B cell (primary cell): ENCODE measurements around the gene ASTN2. TPM values are rescaled to one million over a fixed set of nuclear protein-coding genes. Genes with fewer than 3 reads are reported as not detected.

Experiments
- ATAC-seq: fragments of 200-7000 bp; cut with Tn5 transposase; one replicate; pipeline ENCODE4 v1.10.0; 2021; ENCODE audit warnings: low read depth, mild to moderate bottlenecking, moderate number of reproducible peaks, moderate library complexity
- CTCF ChIA-PET: fragments of 350-600 bp; sonication (Branson Sonifier 250); formaldehyde crosslinking; loops from one replicate; lab custom pipeline; 2021; ENCODE audit warnings: antibody characterized with exemption, inconsistent platforms; lab: Charles Lee
- POLR2A ChIA-PET: fragments of 350-600 bp; sonication (Branson Sonifier 250); formaldehyde crosslinking; loops from one replicate; lab custom pipeline; 2021; ENCODE audit warnings: antibody characterized with exemption; lab: Charles Lee
- DNase-seq: peaks from one replicate; pipeline ENCODE4 v3.0.0; 2013
- H2AFZ ChIP-seq: 2 replicates; pipeline ENCODE4 v1.6.1; 2012; ENCODE audit warnings: mild to moderate bottlenecking, low read depth, low read length; ENCODE audit not compliant: insufficient read depth, poor library complexity, severe bottlenecking
- H3K27ac ChIP-seq, 2 donors: 1 replicate in 1 of 2; 2 replicates in 1 of 2; pipeline ENCODE4 v1.5.1; 2012 to 2013; ENCODE audit warnings: low read length in 2 of 2, mild to moderate bottlenecking in 2 of 2, moderate library complexity in 1 of 2
- H3K27me3 ChIP-seq, 4 experiments: fragments of 200-600 bp in 1 of 4; sonication (generic) in 1 of 4; replicated peaks in 1 of 4; 1 replicate in 2 of 4; 2 replicates in 2 of 4; pipeline versions ENCODE4 v1.6.1 to v1.7.0; 2013 to 2016; ENCODE audit warnings: low read length in 3 of 4, mild to moderate bottlenecking in 2 of 4, mixed read lengths in 1 of 4, moderate library complexity in 1 of 4; ENCODE audit not compliant: insufficient read depth in 4 of 4, control insufficient read depth in 3 of 4; ENCODE audit errors: control extremely low read depth in 1 of 4
- H3K36me3 ChIP-seq, 2 experiments: replicated peaks in 1 of 2; 1 replicate in 1 of 2; 2 replicates in 1 of 2; pipeline versions ENCODE4 v1.6.1 to v1.7.1; 2013; ENCODE audit warnings: low read length in 1 of 2; ENCODE audit not compliant: insufficient read depth in 2 of 2, control insufficient read depth in 1 of 2; ENCODE audit errors: control extremely low read depth in 1 of 2, extremely low read depth in 1 of 2
- H3K4me1 ChIP-seq, 2 donors: fragments of 200-600 bp in 1 of 2; sonication (generic) in 1 of 2; 1 replicate in 1 of 2; 2 replicates in 1 of 2; pipeline versions ENCODE4 v1.5.1 to v1.6.1; 2013 to 2017; ENCODE audit warnings: low read length in 2 of 2; ENCODE audit not compliant: control insufficient read depth in 2 of 2, insufficient read depth in 2 of 2
- H3K4me2 ChIP-seq: replicated peaks from 2 replicates; pipeline ENCODE3; 2012; ENCODE audit warnings: mild to moderate bottlenecking, low read depth, low read length; ENCODE audit not compliant: poor library complexity, severe bottlenecking
- H3K4me3 ChIP-seq, 5 experiments: fragments of 200-600 bp in 1 of 5; sonication (generic) in 1 of 5; 1 replicate in 3 of 5; 2 replicates in 2 of 5; pipeline versions ENCODE4 v1.5.1 to v1.7.0; 2011 to 2016; ENCODE audit warnings: low read length in 4 of 5, mild to moderate bottlenecking in 4 of 5, low read depth in 2 of 5, control low read depth in 1 of 5, moderate library complexity in 1 of 5; ENCODE audit not compliant: insufficient read depth in 1 of 5; ENCODE audit errors: control extremely low read depth in 1 of 5, extremely low read depth in 1 of 5
- H3K79me2 ChIP-seq: fragments of 200-600 bp; sonication (generic); one replicate; pipeline ENCODE4 v1.6.0; 2016; ENCODE audit warnings: low read length; ENCODE audit not compliant: control insufficient read depth, insufficient read depth
- H3K9ac ChIP-seq: fragments of 200-600 bp; sonication (generic); 2 replicates; pipeline ENCODE4 v1.6.1; 2017; ENCODE audit warnings: mild to moderate bottlenecking, low read length, moderate library complexity
- H3K9me3 ChIP-seq, 3 donors: one replicate each; pipeline versions ENCODE4 v1.6.1 to v1.7.1; 2013; ENCODE audit warnings: low read length in 2 of 3; ENCODE audit not compliant: control insufficient read depth in 2 of 3, insufficient read depth in 1 of 3; ENCODE audit errors: control extremely low read depth in 1 of 3
- H4K20me1 ChIP-seq: 2 replicates; pipeline ENCODE4 v1.6.0; 2012; ENCODE audit warnings: mild to moderate bottlenecking, low read length; ENCODE audit not compliant: insufficient read depth, control insufficient read depth, poor library complexity, severe bottlenecking
- H3K27ac Mint-ChIP-seq: one replicate; pipeline ENCODE4 v1.8.0; 2021; ENCODE audit warnings: mixed read lengths
- H3K27me3 Mint-ChIP-seq: one replicate; pipeline ENCODE4 v1.8.0; 2021; ENCODE audit warnings: mixed read lengths
- H3K4me1 Mint-ChIP-seq: one replicate; pipeline ENCODE4 v1.8.0; 2021; ENCODE audit warnings: mixed read lengths
- H3K4me3 Mint-ChIP-seq: one replicate; pipeline ENCODE4 v1.8.0; 2021; ENCODE audit warnings: mixed read lengths
- H3K9me3 Mint-ChIP-seq: one replicate; pipeline ENCODE4 v1.8.0; 2022; ENCODE audit warnings: mixed read lengths; ENCODE audit not compliant: insufficient read depth
- CTCF ChIP-seq: fragments of 200-600 bp; IDR thresholded peaks from one replicate; pipeline ENCODE4 v1.8.0; 2022; ENCODE audit warnings: antibody characterized with exemption, mild to moderate bottlenecking
- EZH2 ChIP-seq: IDR thresholded peaks from 2 replicates; pipeline ENCODE4 v1.6.1; 2012; ENCODE audit warnings: borderline replicate concordance, low read depth, mild to moderate bottlenecking, moderate library complexity, low read length; ENCODE audit not compliant: insufficient read depth, poor library complexity, severe bottlenecking
- WGBS: methylation state at CpG from one replicate; pipeline ENCODE4 v1.1.5; 2013; ENCODE audit warnings: missing lambda C conversion rate; ENCODE audit not compliant: insufficient coverage; 5-methylcytosine and 5-hydroxymethylcytosine counted together
- intact Hi-C: fragments of 100-400 bp; cut with micrococcal nuclease; formaldehyde crosslinking; loops from one replicate; pipeline ENCODE4 v1.10.0; 2022
- polyA plus RNA-seq: library from polyadenylated mRNA; depleted of rRNA; stranded (reverse); fragments of >200 nt; gene quantifications from 2 replicates; pipeline ENCODE4 v1.2.3, GENCODE V29; 2012
- total RNA-seq, 2 donors: library from RNA; stranded (reverse); fragments of 120-200 nt in 1 of 2; gene quantifications; 1 replicate in 1 of 2; 2 replicates in 1 of 2; pipeline versions ENCODE4 v1.2.3 to v1.2.4, GENCODE V29; 2013 to 2022

ASTN2 gene
- total and polyA plus RNA-seq, 2 donors (not counting 1 experiment from before 2014, with no cell fraction given), result 1.2 to 3.6 TPM

GRCh38 chr9:116501871-116502270 is 913.0 kb downstream of the ASTN2 start:
- H3K27me3 Mint-ChIP-seq, result no peaks in the 10 kb centered on the region
- no CpG with 5 or more reads among the region's 1 CpG for WGBS
- Histone ChIP-seq H3K27ac (no peak overlapping the region), H3K27me3 (no peaks in the 10 kb centered on the region), H3K9ac (no peak overlapping the region), H4K20me1 (no peaks in the 10 kb centered on the region), H3K4me2 (no peak overlapping the region), H3K4me1 (no peaks in the 10 kb centered on the region), H3K4me3 (no peak overlapping the region), H3K36me3 (no peaks in the 10 kb centered on the region), H3K9me3 (peaks cover 0 to 2% (median 0%) of the 10 kb centered on the region in 3 donors), H2AFZ (no peak overlapping the region), H3K79me2 (no peaks in the 10 kb centered on the region)
- peaks cover 4% of the 10 kb centered on the region for H3K9me3 Mint-ChIP-seq
- POLR2A ChIA-PET, result no interaction called here
- TF ChIP-seq EZH2, result no peak
- ATAC-seq, result no peak
- H3K4me1 Mint-ChIP-seq, result peaks cover 15% of the 10 kb centered on the region
- H3K27ac Mint-ChIP-seq, result no peak overlapping the region
- intact Hi-C loops, result no loop called here
- no peak overlapping the region for H3K4me3 Mint-ChIP-seq
- DNase-seq, result no peak
- CTCF ChIA-PET, result no interaction called here

- no peaks in the 10 kb centered on the region for H3K9me3 Mint-ChIP-seq
- POLR2A ChIA-PET, result no interaction called here
- Histone ChIP-seq H3K27ac (no peak overlapping the region), H3K36me3 (no peaks in the 10 kb centered on the region), H3K4me2 (no peak overlapping the region), H3K4me3 (no peak overlapping the region), H3K9ac (no peak overlapping the region), H2AFZ (no peak overlapping the region), H3K27me3 (no peaks in the 10 kb centered on the region), H4K20me1 (no peaks in the 10 kb centered on the region), H3K9me3 (peaks cover 0 to 2% (median 0%) of the 10 kb centered on the region in 3 donors), H3K79me2 (no peaks in the 10 kb centered on the region), H3K4me1 (no peaks in the 10 kb centered on the region)
- WGBS, result 60% methylated on average over 2 of the region's 5 CpGs
- CTCF ChIA-PET, result no interaction called here
- peaks cover 3% of the 10 kb centered on the region for H3K27me3 Mint-ChIP-seq
- no peak overlapping the region for H3K27ac Mint-ChIP-seq
- TF ChIP-seq CTCF (no peak), EZH2 (no peak)
- ATAC-seq (no peak), DNase-seq (no peak)
- intact Hi-C loops, result no loop called here
- H3K4me3 Mint-ChIP-seq, result no peak overlapping the region
- peaks cover 9% of the 10 kb centered on the region for H3K4me1 Mint-ChIP-seq
Observed at GRCh38 chr9:116499986-116500871, 914.6 kb downstream of the ASTN2 start.
